IMR-90 (cell line): ENCODE measurements around the gene XPR1. TPM values are rescaled to one million over a fixed set of nuclear protein-coding genes. Genes with fewer than 3 reads are reported as not detected.

Experiments used
- ATAC-seq: fragments of 200-7000 bp; cut with Tn5 transposase; 2 replicates; pipeline ENCODE4 v1.9.1; 2020; ENCODE audit warnings: low read depth, mild to moderate bottlenecking, moderate library complexity
- BruUV-seq: library from RNA; stranded (reverse); fragments of 400-500 nt; replicated peaks from 2 replicates; lab custom pipeline; 2021; lab: Mats Ljungman, UMichigan
- CTCF ChIA-PET: fragments of 300-600 bp; formaldehyde crosslinking; extraction: SDS; loops from one replicate; lab custom pipeline; 2021; ENCODE audit warnings: antibody characterized with exemption; lab: Yijun Ruan, JAX
- POLR2A ChIA-PET: fragments of 300-600 bp; sonication (Branson Sonifier 250); formaldehyde crosslinking; loops from one replicate; lab custom pipeline; 2022; ENCODE audit warnings: antibody characterized with exemption; ENCODE audit not compliant: unreplicated experiment; lab: Charles Lee
- DNase-seq: peaks from one replicate; pipeline ENCODE4 v3.0.0; 2013
- H2AFZ ChIP-seq: replicated peaks from 2 replicates; pipeline ENCODE3; 2013; ENCODE audit warnings: low read length, mild to moderate bottlenecking; ENCODE audit not compliant: poor library complexity
- H2AK5ac ChIP-seq: 2 replicates; pipeline ENCODE4 v1.6.1; 2013; ENCODE audit warnings: low read depth, low read length, inconsistent platforms
- H2AK9ac ChIP-seq: replicated peaks from 2 replicates; pipeline ENCODE3; 2013; ENCODE audit warnings: mild to moderate bottlenecking, low read depth, low read length, moderate library complexity; ENCODE audit not compliant: poor library complexity
- H2BK120ac ChIP-seq: 2 replicates; pipeline ENCODE4 v1.6.1; 2013; ENCODE audit warnings: low read depth, low read length, inconsistent platforms
- H2BK15ac ChIP-seq: 3 replicates; pipeline ENCODE4 v1.6.1; 2013; ENCODE audit warnings: low read depth, low read length, inconsistent platforms
- H2BK20ac ChIP-seq: 2 replicates; pipeline ENCODE4 v1.6.1; 2013; ENCODE audit warnings: low read depth, mild to moderate bottlenecking, inconsistent platforms, low read length, moderate library complexity
- H2BK5ac ChIP-seq: 2 replicates; pipeline ENCODE4 v1.6.1; 2013; ENCODE audit warnings: mild to moderate bottlenecking, low read depth, low read length, inconsistent platforms; ENCODE audit not compliant: poor library complexity, severe bottlenecking
- H3K14ac ChIP-seq: replicated peaks from 2 replicates; pipeline ENCODE4 v1.6.1; 2013; ENCODE audit warnings: low read depth, low read length, inconsistent platforms
- H3K18ac ChIP-seq: 2 replicates; pipeline ENCODE4 v1.6.1; 2013; ENCODE audit warnings: low read depth, low read length, control low read depth
- H3K23ac ChIP-seq: 2 replicates; pipeline ENCODE4 v1.6.1; 2013; ENCODE audit warnings: low read depth, low read length, inconsistent platforms
- H3K27ac ChIP-seq: 2 replicates; pipeline ENCODE4 v1.5.1; 2013; ENCODE audit warnings: mild to moderate bottlenecking, control low read depth, low read length; ENCODE audit not compliant: insufficient read depth
- H3K27me3 ChIP-seq: 2 replicates; pipeline ENCODE4 v1.6.1; 2013; ENCODE audit warnings: low read length; ENCODE audit not compliant: control insufficient read depth, insufficient read depth
- H3K36me3 ChIP-seq: 2 replicates; pipeline ENCODE4 v1.6.1; 2013; ENCODE audit warnings: low read length, mixed read lengths; ENCODE audit not compliant: control insufficient read depth, insufficient read depth
- H3K4ac ChIP-seq: 2 replicates; pipeline ENCODE4 v1.6.1; 2013; ENCODE audit warnings: low read depth, low read length, inconsistent platforms
- H3K4me1 ChIP-seq: 2 replicates; pipeline ENCODE4 v1.6.1; 2013; ENCODE audit warnings: low read length, mixed read lengths; ENCODE audit not compliant: control insufficient read depth, insufficient read depth
- H3K4me2 ChIP-seq: 2 replicates; pipeline ENCODE4 v1.6.1; 2013; ENCODE audit warnings: low read depth, mild to moderate bottlenecking, control low read depth, low read length, moderate library complexity
- H3K4me3 ChIP-seq: 2 replicates; pipeline ENCODE4 v1.5.1; 2013; ENCODE audit warnings: low read depth, mild to moderate bottlenecking, control low read depth, low read length, moderate library complexity; ENCODE audit not compliant: insufficient read depth
- H3K56ac ChIP-seq: 2 replicates; pipeline ENCODE4 v1.6.1; 2013; ENCODE audit warnings: low read length, inconsistent platforms; ENCODE audit not compliant: insufficient read depth; ENCODE audit errors: extremely low read depth
- H3K79me1 ChIP-seq, 2 experiments: 2 replicates each; pipeline ENCODE4 v1.6.1; 2013; ENCODE audit warnings: low read length in 2 of 2, inconsistent platforms in 1 of 2, low read depth in 1 of 2
- H3K9ac ChIP-seq: 2 replicates; pipeline ENCODE4 v1.6.1; 2013; ENCODE audit warnings: low read depth, low read length, control low read depth
- H3K9me1 ChIP-seq: 2 replicates; pipeline ENCODE4 v1.6.1; 2013; ENCODE audit warnings: low read length, inconsistent platforms; ENCODE audit not compliant: insufficient read depth
- H3K9me3 ChIP-seq: 2 replicates; pipeline ENCODE4 v1.6.1; 2013; ENCODE audit warnings: low read length; ENCODE audit not compliant: control insufficient read depth, insufficient read depth
- H4K20me1 ChIP-seq: 2 replicates; pipeline ENCODE4 v1.6.1; 2013; ENCODE audit warnings: low read length, inconsistent platforms; ENCODE audit not compliant: insufficient read depth
- H4K5ac ChIP-seq: 2 replicates; pipeline ENCODE4 v1.6.1; 2013; ENCODE audit warnings: mild to moderate bottlenecking, low read depth, low read length, control low read depth
- H4K8ac ChIP-seq, 2 experiments: 2 replicates each; pipeline ENCODE4 v1.6.1; 2013; ENCODE audit warnings: low read depth in 2 of 2, low read length in 2 of 2, control low read depth in 1 of 2, inconsistent platforms in 1 of 2
- H4K91ac ChIP-seq: 2 replicates; pipeline ENCODE4 v1.6.1; 2013; ENCODE audit warnings: low read depth, low read length, inconsistent platforms; ENCODE audit not compliant: insufficient read depth
- BHLHE40 ChIP-seq: fragments of 150-350 bp; IDR thresholded peaks from 2 replicates; pipeline ENCODE4 v1.6.1; 2016; ENCODE audit warnings: mild to moderate bottlenecking, low read depth, low read length
- CEBPB ChIP-seq: IDR thresholded peaks from 2 replicates; pipeline ENCODE4 v1.6.1; 2012; ENCODE audit warnings: low read depth, low read length, improper control_type of control experiment
- CHD1 ChIP-seq: IDR thresholded peaks from 2 replicates; pipeline ENCODE4 v1.6.1; 2012; ENCODE audit warnings: low read depth, low read length, improper control_type of control experiment
- CTCF ChIP-seq: conservative IDR thresholded peaks from 2 replicates; pipeline ENCODE4 v1.5.1; 2012; ENCODE audit warnings: mild to moderate bottlenecking, low read depth, low read length, improper control_type of control experiment
- ELK1 ChIP-seq: fragments of 150-350 bp; IDR thresholded peaks from 2 replicates; pipeline ENCODE4 v1.6.1; 2016; ENCODE audit warnings: low read depth, mild to moderate bottlenecking, low read length, moderate library complexity, borderline replicate concordance
- FOS ChIP-seq: fragments of 150-350 bp; IDR thresholded peaks from 2 replicates; pipeline ENCODE4 v1.6.1; 2016; ENCODE audit warnings: low read depth, low read length
- MAFK ChIP-seq: IDR thresholded peaks from 2 replicates; pipeline ENCODE4 v1.6.1; 2012; ENCODE audit warnings: low read depth, low read length, improper control_type of control experiment
- MAZ ChIP-seq: IDR thresholded peaks from 2 replicates; pipeline ENCODE4 v1.6.1; 2012; ENCODE audit warnings: low read depth, mild to moderate bottlenecking, low read length, improper control_type of control experiment, moderate library complexity, borderline replicate concordance
- NFE2L2 ChIP-seq: fragments of 150-350 bp; IDR thresholded peaks from 2 replicates; pipeline ENCODE4 v1.6.1; 2016; ENCODE audit warnings: low read depth, mild to moderate bottlenecking, low read length
- POLR2A ChIP-seq: IDR thresholded peaks from 2 replicates; pipeline ENCODE4 v1.6.1; 2012; ENCODE audit warnings: mild to moderate bottlenecking, low read depth, low read length
- RAD21 ChIP-seq: IDR thresholded peaks from 2 replicates; pipeline ENCODE4 v1.6.1; 2012; ENCODE audit warnings: low read length, improper control_type of control experiment
- RCOR1 ChIP-seq: IDR thresholded peaks from 2 replicates; pipeline ENCODE4 v1.6.1; 2012; ENCODE audit warnings: mild to moderate bottlenecking, low read length, improper control_type of control experiment; ENCODE audit not compliant: insufficient replicate concordance
- RFX5 ChIP-seq: IDR thresholded peaks from 2 replicates; pipeline ENCODE4 v1.8.0; 2012; ENCODE audit warnings: low read depth, mild to moderate bottlenecking, low read length, moderate library complexity
- WGBS, 2 experiments: methylation state at CpG; one replicate each; pipeline versions ENCODE4 v1.1.5 to v1.1.7; 2013; ENCODE audit warnings: missing lambda C conversion rate in 2 of 2; ENCODE audit not compliant: insufficient read length in 1 of 2; ENCODE audit errors: extremely low coverage in 2 of 2; 5-methylcytosine and 5-hydroxymethylcytosine counted together
- dilution Hi-C: fragments of 300-500 bp; cut with HindIII; formaldehyde crosslinking; loops from one replicate; pipeline ENCODE4 v1.14.3; 2018; ENCODE audit warnings: low sequenced_read_pairs; ENCODE audit not compliant: unreplicated experiment
- in situ Hi-C: fragments of 300-500 bp; cut with MboI; formaldehyde crosslinking; loops from 3 replicates; pipeline ENCODE4 v1.14.3; 2019; ENCODE audit warnings: low sequenced_read_pairs, inconsistent platforms, mixed read lengths
- intact Hi-C: fragments of 100-400 bp; cut with micrococcal nuclease; formaldehyde crosslinking; loops from 2 replicates; pipeline ENCODE4 v1.10.0; 2022
- polyA plus RNA-seq, 3 experiments: library from polyadenylated mRNA; depleted of rRNA; stranded (reverse); fragments of >200 nt; gene quantifications; 2 replicates each; pipeline ENCODE4 v1.2.3, GENCODE V29; 2012; ENCODE audit warnings: low replicate concordance in 1 of 3
- total RNA-seq: library from RNA; depleted of rRNA; stranded (reverse); fragments of >200 nt; gene quantifications from 2 replicates; pipeline ENCODE4 v1.2.3, GENCODE V29; 2012

Gene XPR1
- total and polyA plus RNA-seq, 2 of the 4 experiments (the other 2 are of a cell fraction): 11.8 to 25.1 TPM

- in situ Hi-C loops (no loop called here), dilution Hi-C loops (no loop called here), intact Hi-C loops (no loop called here)
- Histone ChIP-seq H3K14ac (no peak overlapping the region), H4K5ac (no peak overlapping the region), H3K9me1 (0 out of 2 replicates have a peak, but pooled peaks cover 5% of the 10 kb centered on the region), H3K36me3 (peaks cover 11% of the 10 kb centered on the region; the same call in 1 of the 2 replicates), H4K20me1 (peaks cover 9% of the 10 kb centered on the region; the same call in 1 of the 2 replicates), H2AK5ac (0 out of 2 replicates have a peak overlapping the region, but pooled peaks have one; percentile 6), H4K91ac (no peak overlapping the region), H3K56ac (no peak overlapping the region), H3K4ac (no peak overlapping the region), H3K27ac (no peak overlapping the region), H3K27me3 (no peaks in the 10 kb centered on the region), H3K23ac (no peak overlapping the region; the same call in 1 of the 2 replicates), H2BK15ac (no peak overlapping the region), H3K18ac (no peak overlapping the region), H3K4me2 (no peak overlapping the region), H2BK5ac (no peak overlapping the region), H3K4me1 (peaks cover 14% of the 10 kb centered on the region), H3K9me3 (no peaks in the 10 kb centered on the region), H3K9ac (no peak overlapping the region), H2BK120ac (no peak overlapping the region), H3K79me1 (peaks cover 0 to 2% of the 10 kb centered on the region in 2 experiments; a peak in 1 of 4 replicates), H2AK9ac (no peak overlapping the region), H4K8ac (no peak overlapping the region), H2BK20ac (no peak overlapping the region), H2AFZ (peak overlapping the region; percentile 26), H3K4me3 (no peak overlapping the region)
- TF ChIP-seq MAFK: no peak
- TF ChIP-seq RAD21: no peak
- no peak for TF ChIP-seq RCOR1
- no peak for TF ChIP-seq RFX5
- no peak for TF ChIP-seq BHLHE40
- TF ChIP-seq CTCF: no peak
- TF ChIP-seq FOS: no peak
- TF ChIP-seq NFE2L2: no peak
- TF ChIP-seq ELK1: no peak
- no peak for TF ChIP-seq POLR2A
- no peak for TF ChIP-seq MAZ
- TF ChIP-seq CHD1: no peak
- TF ChIP-seq CEBPB: no peak
- WGBS, 2 experiments: 92% methylated on average over 2 of the region's 17 CpGs; no CpG with 5 or more reads in 1 of the 2 experiments
- CTCF ChIA-PET: no interaction called here
- POLR2A ChIA-PET: no interaction called here
- DNase-seq (no peak), ATAC-seq (no peak)
- BruUV-seq: no TSS peak
These were observed 296.8 kb downstream of the XPR1 start for GRCh38 chr1:180928331-180929230.
